GM12878 (cell line): ENCODE measurements around the gene CHERP. TPM values are rescaled to one million over a fixed set of nuclear protein-coding genes. Genes with fewer than 3 reads are reported as not detected.

ENCODE experiments used
- ATAC-seq: fragments of 200-7000 bp; cut with Tn5 transposase; 3 replicates; pipeline ENCODE4 v1.9.1; 2020; ENCODE audit warnings: mild to moderate bottlenecking, moderate library complexity
- BruUV-seq: library from RNA; stranded (reverse); fragments of 400-500 nt; replicated peaks from 2 replicates; lab custom pipeline; 2021; lab: Mats Ljungman, UMichigan
- CTCF ChIA-PET: fragments of 300-600 bp; sonication (Branson Sonifier 250); formaldehyde crosslinking; extraction: SDS; loops from one replicate; lab custom pipeline; 2021; ENCODE audit warnings: inconsistent platforms; lab: Yijun Ruan, JAX
- POLR2A ChIA-PET: fragments of 350-600 bp; formaldehyde crosslinking; extraction: SDS; loops from one replicate; lab custom pipeline; 2021; ENCODE audit warnings: inconsistent platforms; lab: Charles Lee
- RAD21 ChIA-PET: fragments of 300-600 bp; sonication (Branson Sonifier 250); formaldehyde crosslinking; loops from one replicate; lab custom pipeline; 2023; ENCODE audit warnings: antibody characterized with exemption; ENCODE audit not compliant: unreplicated experiment; lab: Charles Lee
- SMC1A ChIA-PET: fragments of 300-600 bp; sonication (Branson Sonifier 250); formaldehyde crosslinking; loops from one replicate; lab custom pipeline; 2023; ENCODE audit not compliant: unreplicated experiment, uncharacterized antibody; lab: Charles Lee
- DNase-seq: peaks from one replicate; pipeline ENCODE4 v3.0.0-alpha.2; 2011; ENCODE audit warnings: low read depth, low spot score
- FAIRE-seq: peaks from 3 replicates; lab custom pipeline; 2011; peaks lifted over from hg19 to GRCh38; lab: Jason Lieb, UNC
- H2AFZ ChIP-seq: 2 replicates; pipeline ENCODE4 v1.6.0; 2011; ENCODE audit warnings: low read depth, low read length, control low read depth; ENCODE audit not compliant: control insufficient read depth
- H3K27ac ChIP-seq: 2 replicates; pipeline ENCODE4 v1.5.1; 2011; ENCODE audit warnings: control low read depth; ENCODE audit not compliant: control insufficient read depth, insufficient read depth
- H3K27me3 ChIP-seq, 2 experiments: replicated peaks in 1 of 2; 2 replicates each; pipeline versions ENCODE4 v1.6.0 to v1.6.1; 2011; ENCODE audit warnings: low read length in 1 of 2; ENCODE audit not compliant: control insufficient read depth in 2 of 2, insufficient read depth in 2 of 2
- H3K36me3 ChIP-seq, 2 experiments: 2 replicates each; pipeline ENCODE4 v1.5.1; 2011; ENCODE audit warnings: low read length in 1 of 2; ENCODE audit not compliant: control insufficient read depth in 2 of 2, insufficient read depth in 2 of 2
- H3K4me1 ChIP-seq: 2 replicates; pipeline ENCODE4 v1.6.1; 2011; ENCODE audit warnings: mild to moderate bottlenecking, low read length, moderate library complexity, mixed read lengths; ENCODE audit not compliant: control insufficient read depth, insufficient read depth
- H3K4me2 ChIP-seq: 2 replicates; pipeline ENCODE4 v1.6.0; 2011; ENCODE audit warnings: control low read depth; ENCODE audit not compliant: control insufficient read depth, insufficient read depth
- H3K4me3 ChIP-seq: fragments of 200-600 bp; sonication (generic); 2 replicates; pipeline ENCODE4 v1.5.1; 2016
- H3K79me2 ChIP-seq: 2 replicates; pipeline ENCODE4 v1.6.0; 2011; ENCODE audit warnings: low read length; ENCODE audit not compliant: control insufficient read depth, insufficient read depth
- H3K9ac ChIP-seq: 2 replicates; pipeline ENCODE4 v1.8.0; 2011; ENCODE audit warnings: low read length, control low read depth, mixed read lengths; ENCODE audit not compliant: control insufficient read depth, insufficient read depth
- H3K9me3 ChIP-seq: replicated peaks from 3 replicates; pipeline ENCODE4 v1.5.1; 2011; ENCODE audit warnings: mild to moderate bottlenecking, low read length; ENCODE audit not compliant: control insufficient read depth, insufficient read depth
- H4K20me1 ChIP-seq: 2 replicates; pipeline ENCODE4 v1.6.0; 2011; ENCODE audit not compliant: control insufficient read depth, insufficient read depth
- ATF2 ChIP-seq: IDR thresholded peaks from 2 replicates; pipeline ENCODE4 v1.6.1; 2012; ENCODE audit warnings: low read length, inconsistent platforms
- BRCA1 ChIP-seq: IDR thresholded peaks from 2 replicates; pipeline ENCODE4 v1.6.1; 2011; ENCODE audit warnings: low read depth, low read length, improper control_type of control experiment
- CHD2 ChIP-seq: IDR thresholded peaks from 2 replicates; pipeline ENCODE4 v1.6.1; 2011; ENCODE audit warnings: low read depth, low read length, improper control_type of control experiment, borderline replicate concordance
- CREM ChIP-seq: IDR thresholded peaks from 2 replicates; pipeline ENCODE4 v1.6.1; 2014; ENCODE audit warnings: antibody characterized with exemption, low read depth
- DPF2 ChIP-seq: fragments of 450-650 bp; IDR thresholded peaks from 2 replicates; pipeline ENCODE4 v1.6.1; 2017; ENCODE audit warnings: mild to moderate bottlenecking
- HSF1 ChIP-seq: fragments of 150-350 bp; IDR thresholded peaks from 2 replicates; pipeline ENCODE4 v1.6.1; 2014; ENCODE audit warnings: mild to moderate bottlenecking, low read depth, low read length
- KAT2A ChIP-seq: conservative IDR thresholded peaks from 2 replicates; pipeline ENCODE4 v1.6.1; 2011; ENCODE audit warnings: low read depth, low read length; ENCODE audit not compliant: control insufficient read depth
- MXI1 ChIP-seq: fragments of 150-350 bp; IDR thresholded peaks from 2 replicates; pipeline ENCODE4 v1.6.1; 2011; ENCODE audit warnings: low read depth, mild to moderate bottlenecking, inconsistent platforms, low read length, improper control_type of control experiment
- NFYA ChIP-seq: IDR thresholded peaks from 2 replicates; pipeline ENCODE4 v1.6.1; 2011; ENCODE audit warnings: low read depth, mild to moderate bottlenecking, low read length, improper control_type of control experiment, borderline replicate concordance
- PAX8 ChIP-seq: fragments of 450-650 bp; IDR thresholded peaks from 2 replicates; pipeline ENCODE4 v1.6.1; 2017; ENCODE audit warnings: mild to moderate bottlenecking, moderate library complexity
- POLR2A ChIP-seq: IDR thresholded peaks from 2 replicates; pipeline ENCODE4 v1.6.1; 2011; ENCODE audit warnings: low read depth, mild to moderate bottlenecking, low read length
- POLR2AphosphoS5 ChIP-seq: IDR thresholded peaks from 2 replicates; pipeline ENCODE4 v1.6.1; 2011; ENCODE audit warnings: mild to moderate bottlenecking, low read length, inconsistent platforms
- SIX5 ChIP-seq: IDR thresholded peaks from 2 replicates; pipeline ENCODE4 v1.6.1; 2011; ENCODE audit warnings: mild to moderate bottlenecking, low read depth, low read length, moderate library complexity; ENCODE audit not compliant: severe bottlenecking
- SUZ12 ChIP-seq: fragments of 200-600 bp; sonication (generic); IDR thresholded peaks from one replicate; pipeline ENCODE4 v1.6.1; 2018; ENCODE audit warnings: antibody characterized with exemption, mild to moderate bottlenecking; ENCODE audit not compliant: unreplicated experiment
- YBX1 ChIP-seq: fragments of 450-650 bp; IDR thresholded peaks from 2 replicates; pipeline ENCODE4 v1.6.1; 2016; ENCODE audit warnings: antibody characterized with exemption
- ZZZ3 ChIP-seq: IDR thresholded peaks from 2 replicates; pipeline ENCODE4 v1.6.1; 2011; ENCODE audit warnings: low read depth; ENCODE audit not compliant: control insufficient read depth, insufficient read length
- WGBS: methylation state at CpG from one replicate; pipeline ENCODE4 v1.1.6; 2016; ENCODE audit warnings: low lambda C conversion rate; ENCODE audit not compliant: insufficient replicate concordance, insufficient coverage; ENCODE audit errors: missing lambda C conversion rate; 5-methylcytosine and 5-hydroxymethylcytosine counted together
- in situ Hi-C: fragments of 300-500 bp; cut with MboI; formaldehyde crosslinking; loops from 9 replicates; pipeline ENCODE4 v1.14.3; 2018; ENCODE audit warnings: mixed read lengths
- intact Hi-C: fragments of 100-400 bp; cut with micrococcal nuclease; formaldehyde crosslinking; loops from one replicate; pipeline ENCODE4 v1.14.2; 2022; ENCODE audit not compliant: unreplicated experiment
- polyA plus RNA-seq, 11 experiments: library from polyadenylated mRNA; depleted of rRNA in 4 of 11; unstranded in 6 of 11; stranded (reverse) in 5 of 11; fragments of >200 nt; fragmentation: Nextera tagmentation in 4 of 11; fragmentation: Illumina TruSeq in 1 of 11; extraction: Ambion mirVana in 4 of 11; extraction: Trizol in 1 of 11; gene quantifications; 1 replicate in 1 of 11; 2 replicates in 10 of 11; pipeline versions ENCODE4 v1.2.1 to v1.2.3, GENCODE V29; 2011 to 2016; ENCODE audit warnings: inconsistent platforms in 2 of 11, missing spikeins in 2 of 11, low read depth in 1 of 11
- total RNA-seq, 4 experiments: library from RNA; depleted of rRNA in 3 of 4; stranded (reverse); fragments of >200 nt in 3 of 4; fragmentation: Illumina TruSeq in 1 of 4; extraction: Trizol in 1 of 4; gene quantifications; 2 replicates each; pipeline versions ENCODE4 v1.2.1 to v1.2.3, GENCODE V29; 2013 to 2021

The CHERP gene
- total and polyA plus RNA-seq, 10 of the 15 experiments (the other 5 are each of a cell fraction or from before 2014, with no cell fraction given) = 0.66 to 65.3 (median 12.2) TPM

- ChIA-PET RAD21 (no interaction called here), CTCF (no interaction called here), POLR2A (no interaction called here), SMC1A (no interaction called here)
- Histone ChIP-seq H2AFZ (no peak overlapping the region), H3K9ac (no peak overlapping the region), H3K36me3 (peaks cover 24 to 56% of the 10 kb centered on the region in 2 experiments), H3K4me2 (no peak overlapping the region), H4K20me1 (no peaks in the 10 kb centered on the region), H3K27me3 (no peaks in the 10 kb centered on the region), H3K4me3 (no peak overlapping the region), H3K9me3 (no peaks in the 10 kb centered on the region), H3K27ac (no peak overlapping the region), H3K4me1 (no peaks in the 10 kb centered on the region), H3K79me2 (no peaks in the 10 kb centered on the region)
- intact Hi-C loops (no loop called here), in situ Hi-C loops (no loop called here)
- ATAC-seq (no peak), DNase-seq (no peak), FAIRE-seq (no peak)
- BruUV-seq = no TSS peak
- TF ChIP-seq NFYA = no peak
- TF ChIP-seq POLR2A = peak; percentile 32; the same call in 1 of the 2 replicates
- 95% methylated on average over 33 of the region's 33 CpGs for WGBS
Observed at GRCh38 chr19:16518483-16519229, 23.6 kb downstream of the CHERP start.

GRCh38 chr19:16518061-16518460 lies 24.2 kb downstream of the CHERP start:
- H3K79me2 ChIP-seq = no peaks in the 10 kb centered on the region
- no peaks in the 10 kb centered on the region for H3K27me3 ChIP-seq
- no peaks in the 10 kb centered on the region for H3K9me3 ChIP-seq
- WGBS = 96% methylated on average over 12 of the region's 14 CpGs
- H3K27ac ChIP-seq = no peak overlapping the region
- intact Hi-C loops (no loop called here), in situ Hi-C loops (no loop called here)
- ChIA-PET SMC1A (interaction anchor here (1.3 kb wide), 1 partner anchor 10 kb away, joined by 3 read pairs; no protein-coding TSS in a partner anchor), POLR2A (interaction anchor here (0.5 kb wide), 1 partner anchor 16 kb away, joined by 4 read pairs; no protein-coding TSS in a partner anchor), RAD21 (no interaction called here), CTCF (interaction anchor here (0.6 to 1.2 kb wide), 2 partner anchors 66 to 76 kb away, joined by 3 read pairs; no protein-coding TSS in a partner anchor)
- ATAC-seq (no peak), FAIRE-seq (no peak), DNase-seq (no peak)
- H3K9ac ChIP-seq = no peak overlapping the region
- no peaks in the 10 kb centered on the region for H4K20me1 ChIP-seq
- no peak overlapping the region for H3K4me2 ChIP-seq
- peaks cover 20 to 52% of the 10 kb centered on the region in 2 experiments for H3K36me3 ChIP-seq
- no peak overlapping the region for H3K4me3 ChIP-seq
- no peak overlapping the region for H2AFZ ChIP-seq
- BruUV-seq = TSS peak; percentile 80
- no peaks in the 10 kb centered on the region for H3K4me1 ChIP-seq
- TF ChIP-seq ZZZ3 (no peak), POLR2AphosphoS5 (no peak), MXI1 (no peak), PAX8 (no peak), CREM (no peak), YBX1 (no peak), HSF1 (no peak), ATF2 (no peak), DPF2 (no peak), SIX5 (no peak), CHD2 (no peak), SUZ12 (no peak), BRCA1 (no peak), KAT2A (no peak)
